ENCODE measurements around the gene SUB1. TPM values are rescaled to one million over a fixed set of nuclear protein-coding genes. Genes with fewer than 3 reads are reported as not detected.
"Not testable (repeated sequence)": the region's sequence is repeated elsewhere in the genome, so short reads cannot be mapped to it uniquely, and the experiment has no call there.

The SUB1 gene
- total RNA-seq, 1 donor = 115 TPM

GRCh38 chr5:32552936-32553335 lies 32.4 kb upstream of the SUB1 start:
- H3K4me1 ChIP-seq (ENCODE audit: insufficient read depth, low read length) = no peaks in the 10 kb centered on the region
- H3K9me3 ChIP-seq (ENCODE audit: low read depth, low read length) = no peaks in the 10 kb centered on the region
- H3K36me3 ChIP-seq (ENCODE audit: insufficient read depth, low read length) = no peaks in the 10 kb centered on the region
- no peak overlapping the region for H3K4me3 ChIP-seq (ENCODE audit: insufficient read depth, low read length)
- H3K27me3 ChIP-seq (ENCODE audit: insufficient read depth, low read length) = no peaks in the 10 kb centered on the region
- no peak for DNase-seq (ENCODE audit: insufficient read length, low spot score, missing footprints)
- no peaks in the 10 kb centered on the region for H3K79me2 ChIP-seq (ENCODE audit: insufficient read depth, low read length)
- no peak overlapping the region for H3K4me2 ChIP-seq (ENCODE audit: insufficient read depth, low read length)
- no peak overlapping the region for H2AFZ ChIP-seq (ENCODE audit: low read length)
- no peaks in the 10 kb centered on the region for H4K20me1 ChIP-seq (ENCODE audit: insufficient read depth, low read length)
- TF ChIP-seq, protein P1, sequence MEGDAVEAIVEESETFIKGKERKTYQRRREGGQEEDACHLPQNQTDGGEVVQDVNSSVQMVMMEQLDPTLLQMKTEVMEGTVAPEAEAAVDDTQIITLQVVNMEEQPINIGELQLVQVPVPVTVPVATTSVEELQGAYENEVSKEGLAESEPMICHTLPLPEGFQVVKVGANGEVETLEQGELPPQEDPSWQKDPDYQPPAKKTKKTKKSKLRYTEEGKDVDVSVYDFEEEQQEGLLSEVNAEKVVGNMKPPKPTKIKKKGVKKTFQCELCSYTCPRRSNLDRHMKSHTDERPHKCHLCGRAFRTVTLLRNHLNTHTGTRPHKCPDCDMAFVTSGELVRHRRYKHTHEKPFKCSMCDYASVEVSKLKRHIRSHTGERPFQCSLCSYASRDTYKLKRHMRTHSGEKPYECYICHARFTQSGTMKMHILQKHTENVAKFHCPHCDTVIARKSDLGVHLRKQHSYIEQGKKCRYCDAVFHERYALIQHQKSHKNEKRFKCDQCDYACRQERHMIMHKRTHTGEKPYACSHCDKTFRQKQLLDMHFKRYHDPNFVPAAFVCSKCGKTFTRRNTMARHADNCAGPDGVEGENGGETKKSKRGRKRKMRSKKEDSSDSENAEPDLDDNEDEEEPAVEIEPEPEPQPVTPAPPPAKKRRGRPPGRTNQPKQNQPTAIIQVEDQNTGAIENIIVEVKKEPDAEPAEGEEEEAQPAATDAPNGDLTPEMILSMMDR (IDR thresholded peaks at IDR 0.05; ENCODE audit: extremely low read depth, low read depth, low read length) = no peak
- H3K27ac ChIP-seq (ENCODE audit: low read depth, low read length) = no peak overlapping the region

- H3K27me3 ChIP-seq (ENCODE audit: insufficient read depth, low read length); H3K4me1 ChIP-seq (ENCODE audit: insufficient read depth, low read length): not testable (repeated sequence)
Observed at GRCh38 chr5:32554181-32554780, 31.1 kb upstream of the SUB1 start.

DNA sequence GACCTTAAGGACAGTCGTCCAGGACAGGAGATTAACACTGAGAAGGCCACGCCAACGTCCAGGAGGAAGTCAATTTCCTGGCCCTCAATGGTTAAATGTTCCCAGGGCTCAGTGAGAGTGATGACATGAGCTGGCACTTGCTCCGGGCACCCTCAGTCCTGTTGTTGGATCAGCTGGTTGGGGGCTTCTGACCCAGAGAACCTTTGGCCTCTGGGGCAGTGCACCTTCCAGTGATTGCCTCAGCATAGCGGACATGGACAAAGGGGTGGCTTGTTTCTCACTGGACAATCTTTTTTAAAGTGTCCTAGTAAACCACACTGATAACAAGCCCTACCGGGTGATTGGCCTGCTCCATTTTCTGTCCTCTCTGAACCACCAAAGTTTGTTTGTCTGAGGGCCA lies 28.8 kb upstream of the SUB1 start:
- not testable (repeated sequence) for H3K4me3 ChIP-seq (ENCODE audit: insufficient read depth, low read length); H3K4me2 ChIP-seq (ENCODE audit: insufficient read depth, low read length); H3K27me3 ChIP-seq (ENCODE audit: insufficient read depth, low read length); H3K27ac ChIP-seq (ENCODE audit: low read depth, low read length); H3K36me3 ChIP-seq (ENCODE audit: insufficient read depth, low read length); H3K79me2 ChIP-seq (ENCODE audit: insufficient read depth, low read length); H3K4me1 ChIP-seq (ENCODE audit: insufficient read depth, low read length); H3K9me3 ChIP-seq (ENCODE audit: low read depth, low read length); H2AFZ ChIP-seq (ENCODE audit: low read length); H4K20me1 ChIP-seq (ENCODE audit: insufficient read depth, low read length); DNase-seq (ENCODE audit: insufficient read length, low spot score, missing footprints)

More at GRCh38 chr5:32554181-32554780, 31.1 kb upstream of the SUB1 start:
- DNase-seq (ENCODE audit: insufficient read length, low spot score, missing footprints); H3K4me2 ChIP-seq (ENCODE audit: insufficient read depth, low read length); H3K36me3 ChIP-seq (ENCODE audit: insufficient read depth, low read length); H3K79me2 ChIP-seq (ENCODE audit: insufficient read depth, low read length); H3K9me3 ChIP-seq (ENCODE audit: low read depth, low read length); H4K20me1 ChIP-seq (ENCODE audit: insufficient read depth, low read length); H2AFZ ChIP-seq (ENCODE audit: low read length); H3K4me3 ChIP-seq (ENCODE audit: insufficient read depth, low read length); H3K27ac ChIP-seq (ENCODE audit: low read depth, low read length): not testable (repeated sequence)

- TF ChIP-seq, protein P1 (IDR thresholded peaks at IDR 0.05; ENCODE audit: extremely low read depth, low read depth, low read length) = no peak
- no peaks in the 10 kb centered on the region for H3K9me3 ChIP-seq (ENCODE audit: low read depth, low read length)
- no peaks in the 10 kb centered on the region for H4K20me1 ChIP-seq (ENCODE audit: insufficient read depth, low read length)
- H3K4me2 ChIP-seq (ENCODE audit: insufficient read depth, low read length) = no peak overlapping the region
- no peaks in the 10 kb centered on the region for H3K27me3 ChIP-seq (ENCODE audit: insufficient read depth, low read length)
- no peak for DNase-seq (ENCODE audit: insufficient read length, low spot score, missing footprints)
- no peaks in the 10 kb centered on the region for H3K36me3 ChIP-seq (ENCODE audit: insufficient read depth, low read length)
- H2AFZ ChIP-seq (ENCODE audit: low read length) = no peak overlapping the region
- H3K4me1 ChIP-seq (ENCODE audit: insufficient read depth, low read length) = no peaks in the 10 kb centered on the region
- no peaks in the 10 kb centered on the region for H3K79me2 ChIP-seq (ENCODE audit: insufficient read depth, low read length)
- H3K27ac ChIP-seq (ENCODE audit: low read depth, low read length) = no peak overlapping the region
- H3K4me3 ChIP-seq (ENCODE audit: insufficient read depth, low read length) = no peak overlapping the region
Observed at GRCh38 chr5:32559411-32559810, 25.9 kb upstream of the SUB1 start.

- Histone ChIP-seq H2AFZ (ENCODE audit: low read length) (no peak overlapping the region), H3K27ac (ENCODE audit: low read depth, low read length) (no peak overlapping the region), H3K9me3 (ENCODE audit: low read depth, low read length) (no peaks in the 10 kb centered on the region), H3K27me3 (ENCODE audit: insufficient read depth, low read length) (no peaks in the 10 kb centered on the region), H3K4me1 (ENCODE audit: insufficient read depth, low read length) (no peaks in the 10 kb centered on the region), H3K79me2 (ENCODE audit: insufficient read depth, low read length) (no peaks in the 10 kb centered on the region), H3K4me2 (ENCODE audit: insufficient read depth, low read length) (no peak overlapping the region), H3K4me3 (ENCODE audit: insufficient read depth, low read length) (no peak overlapping the region), H3K36me3 (ENCODE audit: insufficient read depth, low read length) (no peaks in the 10 kb centered on the region), H4K20me1 (ENCODE audit: insufficient read depth, low read length) (no peaks in the 10 kb centered on the region)
- TF ChIP-seq, protein P1 (IDR thresholded peaks at IDR 0.05; ENCODE audit: extremely low read depth, low read depth, low read length) = no peak
- no peak for DNase-seq (ENCODE audit: insufficient read length, low spot score, missing footprints)
Observed at GRCh38 chr5:32559921-32560320, 25.4 kb upstream of the SUB1 start.
